Measurements from ENCODE around the gene SYCP2L. TPM values are rescaled to one million over a fixed set of nuclear protein-coding genes. Genes with fewer than 3 reads are reported as not detected.

The SYCP2L gene
- total RNA-seq, 4 donors from 2014 or later = 0.13 to 2.9 (median 0.70) TPM

GRCh38 chr6:11011787-11012234 lies 125.0 kb downstream of the SYCP2L start:
- Histone ChIP-seq H3K4me3 (no peak overlapping the region), H3K27me3 (peaks cover 0 to 4% (median 0%) of the 10 kb centered on the region in 4 donors), H3K27ac (replicated peaks in 1 of 4) (no peak overlapping the region), H3K36me3 (no peaks in the 10 kb centered on the region), H3K4me1 (peaks cover 5 to 19% (median 16%) of the 10 kb centered on the region in 4 donors), H3K9me3 (no peaks in the 10 kb centered on the region)
- intact Hi-C loops (cut with DNase I) = no loop called here
- DNase-seq (ENCODE audit: extremely low spot score) = no peak
- TF ChIP-seq POLR2A (IDR thresholded peaks at IDR 0.05; ENCODE audit: low read depth) (no peak), POLR2AphosphoS5 (IDR thresholded peaks at IDR 0.05) (no peak), EP300 (IDR thresholded peaks at IDR 0.05) (no peak), CTCF (IDR thresholded peaks at IDR 0.05) (no peak)
- 55% methylated on average over 8 of the region's 8 CpGs for WGBS

- Histone ChIP-seq H3K4me3 (no peak overlapping the region), H3K27me3 (peaks cover 0 to 4% (median 0%) of the 10 kb centered on the region in 4 donors), H3K36me3 (no peaks in the 10 kb centered on the region), H3K9me3 (no peaks in the 10 kb centered on the region), H3K27ac (replicated peaks in 1 of 4) (no peak overlapping the region), H3K4me1 (peaks cover 5 to 19% (median 16%) of the 10 kb centered on the region in 4 donors)
- no peak for DNase-seq (ENCODE audit: extremely low spot score)
- 59% methylated on average over 5 of the region's 5 CpGs for WGBS
- intact Hi-C loops (cut with DNase I) = no loop called here
- no peak for TF ChIP-seq POLR2A (IDR thresholded peaks at IDR 0.05; ENCODE audit: low read depth)
- TF ChIP-seq EP300 (IDR thresholded peaks at IDR 0.05) = no peak
- TF ChIP-seq CTCF (IDR thresholded peaks at IDR 0.05) = no peak
- no peak for TF ChIP-seq POLR2AphosphoS5 (IDR thresholded peaks at IDR 0.05)
Measured at GRCh38 chr6:11012295-11012754, 125.5 kb downstream of the SYCP2L start.

- WGBS = 85% methylated on average over 5 of the region's 5 CpGs
- Histone ChIP-seq H3K27ac (replicated peaks in 1 of 4) (no peak overlapping the region), H3K9me3 (no peaks in the 10 kb centered on the region), H3K4me1 (peaks cover 5 to 17% (median 15%) of the 10 kb centered on the region in 4 donors), H3K4me3 (no peak overlapping the region), H3K27me3 (peaks cover 0 to 4% (median 0%) of the 10 kb centered on the region in 4 donors), H3K36me3 (no peaks in the 10 kb centered on the region)
- TF ChIP-seq CTCF (IDR thresholded peaks at IDR 0.05) = no peak
- no peak for TF ChIP-seq POLR2A (IDR thresholded peaks at IDR 0.05; ENCODE audit: low read depth)
- no peak for TF ChIP-seq POLR2AphosphoS5 (IDR thresholded peaks at IDR 0.05)
- TF ChIP-seq EP300 (IDR thresholded peaks at IDR 0.05) = no peak
- DNase-seq (ENCODE audit: extremely low spot score) = no peak
- intact Hi-C loops (cut with DNase I) = no loop called here
Measured at GRCh38 chr6:11012976-11013720, 126.3 kb downstream of the SYCP2L start.

GRCh38 chr6:11013721-11014070 lies 126.8 kb downstream of the SYCP2L start:
- intact Hi-C loops (cut with DNase I) = no loop called here
- Histone ChIP-seq H3K4me1 (peaks cover 4 to 11% (median 10%) of the 10 kb centered on the region in 4 donors), H3K36me3 (no peaks in the 10 kb centered on the region), H3K27ac (replicated peaks in 1 of 4) (no peak overlapping the region), H3K4me3 (no peak overlapping the region), H3K9me3 (no peaks in the 10 kb centered on the region), H3K27me3 (peaks cover 0 to 4% (median 0%) of the 10 kb centered on the region in 4 donors)
- no peak for TF ChIP-seq POLR2A (IDR thresholded peaks at IDR 0.05; ENCODE audit: low read depth)
- no peak for TF ChIP-seq EP300 (IDR thresholded peaks at IDR 0.05)
- TF ChIP-seq POLR2AphosphoS5 (IDR thresholded peaks at IDR 0.05) = no peak
- no peak for TF ChIP-seq CTCF (IDR thresholded peaks at IDR 0.05)
- WGBS = 81% methylated on average over 3 of the region's 3 CpGs
- DNase-seq (ENCODE audit: extremely low spot score) = no peak
